Measurements from ENCODE around the gene WDR19.
"Not testable (repeated sequence)": the region's sequence is repeated elsewhere in the genome, so short reads cannot be mapped to it uniquely, and the experiment has no call there.

The WDR19 gene
- 24.8 to 61.4 reads per million in 2 experiments for total RNA-seq

DNA sequence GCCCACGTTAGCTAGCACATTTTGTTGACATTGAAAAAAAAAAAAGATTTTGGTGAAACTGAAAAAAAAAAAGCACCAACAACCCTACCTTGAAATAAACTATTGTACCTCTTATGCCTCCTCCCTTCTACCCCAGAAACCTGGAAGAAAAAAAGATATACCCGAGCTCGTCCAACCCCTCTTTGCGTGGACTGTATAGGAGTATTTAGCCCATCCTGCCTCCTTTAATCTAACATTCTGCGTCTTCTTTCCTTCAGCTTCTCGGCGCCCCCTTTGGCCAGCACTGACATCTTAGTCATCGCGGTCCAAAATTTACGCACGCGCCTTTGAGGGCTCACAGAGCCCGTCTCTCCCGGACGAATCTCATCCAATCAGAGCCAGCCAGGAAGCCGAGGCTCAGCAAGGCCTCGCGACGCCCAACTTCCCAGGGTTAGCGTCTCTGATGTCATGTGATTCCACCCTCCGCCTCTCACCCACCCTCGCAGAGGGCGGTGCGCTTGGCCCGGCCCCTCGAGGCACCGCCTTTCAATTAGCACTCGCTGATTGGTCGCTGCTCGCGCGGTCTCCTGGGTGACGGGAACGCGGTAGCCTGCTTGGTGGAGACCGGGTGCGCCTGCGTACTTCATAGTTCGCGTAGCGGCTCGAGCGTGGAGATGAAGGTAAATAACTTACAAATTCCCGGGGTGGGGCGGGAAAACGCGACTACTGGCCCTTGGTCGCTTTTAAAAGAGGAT lies at the start of gene WDR19:
Gene WDR19 (plus strand): TSS at position 625 of the 734 bp plus-strand sequence. CDS start 29 bp downstream, at position 654.
- DNase-seq (ENCODE audit: low read depth): peak; percentile 98

DNA sequence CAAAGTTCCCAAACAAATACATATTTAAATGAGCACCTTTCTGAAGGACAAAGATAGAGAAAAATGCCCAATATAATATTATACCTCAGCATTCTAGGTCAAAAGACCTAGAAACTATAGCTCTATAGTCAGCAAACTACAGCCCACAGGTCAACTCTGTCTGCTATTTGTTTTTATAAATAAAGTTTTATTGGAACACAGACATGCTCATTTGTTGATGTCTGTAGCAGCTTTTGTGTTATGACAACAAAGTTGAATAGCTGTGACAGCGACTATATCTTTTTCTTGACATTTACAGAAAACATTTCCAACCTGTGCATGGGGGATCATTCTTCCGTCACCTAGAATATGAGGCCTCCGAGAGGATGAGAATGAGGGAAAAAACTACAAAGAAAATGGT lies 48.7 kb upstream of the WDR19 start:
- no peak for DNase-seq (ENCODE audit: low read depth)

DNA sequence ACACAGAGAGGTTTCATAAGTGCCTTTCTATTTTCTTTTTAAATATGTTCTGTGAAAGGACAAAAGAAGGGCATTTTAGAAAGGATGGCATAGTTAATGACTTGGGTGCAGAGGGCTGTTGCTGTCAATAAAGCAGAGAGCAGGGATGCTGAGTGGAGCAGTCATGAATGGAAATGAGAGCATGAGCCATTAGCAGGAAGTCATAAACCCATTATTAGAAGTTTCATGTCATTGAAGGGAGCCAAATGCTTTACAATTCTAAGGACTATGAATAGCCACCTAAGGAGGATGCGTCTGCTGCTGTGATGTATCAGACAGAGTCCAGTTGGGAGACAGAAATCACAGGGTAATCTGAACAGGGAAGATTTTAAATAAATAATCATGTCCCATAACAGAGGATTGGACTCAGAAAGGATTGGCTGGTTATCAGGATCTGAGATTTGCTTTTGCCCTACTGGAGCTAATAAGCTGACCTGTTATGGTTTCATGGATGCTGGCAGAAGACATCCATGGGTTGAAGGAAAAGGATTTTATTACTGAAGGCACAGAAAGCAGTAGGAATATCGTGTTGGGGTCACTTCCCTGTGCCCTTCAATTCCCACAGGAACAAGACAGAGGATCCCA lies 47.5 kb upstream of the WDR19 start:
- DNase-seq (ENCODE audit: low read depth): no peak

DNA sequence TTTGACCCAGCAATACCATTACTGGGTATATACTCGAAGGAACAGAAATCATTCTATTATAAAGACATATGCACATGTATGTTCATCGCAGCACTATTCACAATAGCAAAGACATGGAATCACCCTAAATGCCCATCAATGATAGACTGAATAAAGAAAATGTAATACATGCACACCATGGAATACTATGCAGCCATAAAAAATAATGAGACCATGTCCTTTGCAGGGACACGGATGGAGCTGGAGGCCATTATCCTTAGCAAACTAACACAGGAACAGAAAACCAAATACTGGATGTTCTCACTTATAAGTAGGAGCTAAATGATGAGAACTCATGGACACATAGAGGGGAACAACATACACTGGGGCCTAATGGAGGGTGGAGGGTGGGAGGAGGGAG lies 44.1 kb upstream of the WDR19 start:
- DNase-seq (ENCODE audit: low read depth): not testable (repeated sequence)

DNA sequence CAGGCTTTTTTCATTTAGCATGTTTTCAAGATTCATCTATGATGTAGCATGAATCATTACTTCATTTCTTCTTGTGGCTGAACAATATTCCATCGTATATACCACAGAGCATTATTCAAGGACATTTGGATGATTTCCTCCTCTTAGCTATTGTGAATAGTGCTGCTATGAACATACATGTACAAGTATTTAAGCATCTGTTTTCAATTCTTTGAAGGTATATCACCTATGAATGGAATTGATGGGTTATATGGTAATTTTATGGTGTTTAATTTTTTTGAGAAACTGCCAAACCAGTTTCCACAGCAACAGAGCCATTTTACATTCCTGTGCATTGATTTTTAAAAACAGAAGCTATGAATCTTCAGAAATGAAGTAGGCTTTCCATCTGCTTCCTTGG lies 36.1 kb upstream of the WDR19 start:
- no peak for DNase-seq (ENCODE audit: low read depth)

DNA sequence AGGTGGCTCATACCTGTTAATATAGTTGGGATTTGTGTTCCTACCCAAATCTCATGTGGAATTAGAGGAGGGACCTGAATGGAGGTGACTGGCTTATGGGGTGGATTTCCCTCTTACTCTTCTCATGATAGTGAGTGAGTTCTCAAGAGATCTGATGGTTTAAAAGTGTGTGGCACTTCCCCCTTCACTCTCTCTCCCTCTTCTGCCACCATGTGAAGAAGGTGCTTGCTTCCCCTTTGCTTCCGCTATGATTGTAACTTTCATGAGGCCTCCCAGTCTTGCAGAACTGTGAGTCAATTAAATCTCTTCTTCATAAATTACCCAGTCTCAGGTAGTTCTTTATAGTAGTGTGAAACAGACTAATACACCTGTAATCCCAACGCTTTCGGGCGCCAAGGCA lies 28.3 kb upstream of the WDR19 start:
- DNase-seq (ENCODE audit: low read depth): no peak

DNA sequence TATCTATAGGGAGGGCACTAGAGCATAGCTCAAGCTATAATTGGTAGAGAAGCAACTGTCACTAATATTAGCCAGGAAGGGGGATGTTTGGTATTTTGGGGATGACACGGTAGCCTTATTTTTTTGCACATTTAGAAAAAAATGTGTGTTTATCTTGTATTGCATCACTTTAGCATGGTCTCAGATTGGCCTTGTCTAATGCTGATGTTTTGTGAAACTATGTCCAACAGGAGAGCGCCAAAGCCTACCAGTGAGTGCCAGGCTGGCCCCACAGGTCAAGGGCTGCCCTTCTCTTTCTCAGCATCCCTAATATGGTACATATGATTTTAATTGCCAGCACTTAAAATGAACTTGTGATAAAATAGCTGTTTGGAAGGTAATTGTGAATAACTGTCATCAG lies 24.8 kb upstream of the WDR19 start:
- no peak for DNase-seq (ENCODE audit: low read depth)

DNA sequence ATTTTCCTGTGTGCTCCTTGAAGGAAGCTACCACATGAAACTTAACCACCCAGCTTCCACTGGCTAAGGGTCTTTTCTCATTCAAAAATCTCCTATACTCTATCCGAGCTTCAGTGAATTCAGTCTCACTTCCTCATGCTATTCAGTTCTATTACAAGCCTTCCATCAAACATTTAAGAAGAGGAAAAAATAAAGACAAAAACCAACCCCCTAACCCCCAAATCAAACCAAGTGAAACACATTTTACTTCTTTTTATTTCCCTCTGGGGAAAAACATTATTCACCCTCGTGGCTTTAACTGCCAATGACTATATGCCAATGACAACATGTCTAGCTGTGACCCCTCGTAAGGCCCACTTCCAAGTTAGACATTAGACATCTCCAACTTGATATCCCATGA lies 16.2 kb upstream of the WDR19 start:
- DNase-seq (ENCODE audit: low read depth): no peak

DNA sequence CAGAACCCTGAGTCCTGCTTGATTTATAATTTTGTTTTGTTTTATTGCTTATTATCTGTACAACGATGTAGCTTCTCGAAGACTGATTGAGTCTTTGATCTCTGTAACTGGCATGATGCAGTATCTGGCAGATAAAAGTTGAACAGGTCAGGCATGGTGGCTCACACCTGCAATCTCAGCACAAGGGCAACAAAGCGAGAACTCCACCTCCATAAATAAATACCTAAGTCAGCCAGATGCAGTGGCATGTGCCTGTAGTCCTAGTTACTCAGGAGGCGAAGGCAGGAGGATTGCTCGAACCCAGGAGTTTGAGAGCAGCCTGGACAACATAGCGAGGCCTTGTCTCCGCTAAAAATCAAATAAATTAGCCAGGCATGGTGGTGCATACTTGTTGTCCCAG lies 15.7 kb upstream of the WDR19 start:
- no peak for DNase-seq (ENCODE audit: low read depth)

DNA sequence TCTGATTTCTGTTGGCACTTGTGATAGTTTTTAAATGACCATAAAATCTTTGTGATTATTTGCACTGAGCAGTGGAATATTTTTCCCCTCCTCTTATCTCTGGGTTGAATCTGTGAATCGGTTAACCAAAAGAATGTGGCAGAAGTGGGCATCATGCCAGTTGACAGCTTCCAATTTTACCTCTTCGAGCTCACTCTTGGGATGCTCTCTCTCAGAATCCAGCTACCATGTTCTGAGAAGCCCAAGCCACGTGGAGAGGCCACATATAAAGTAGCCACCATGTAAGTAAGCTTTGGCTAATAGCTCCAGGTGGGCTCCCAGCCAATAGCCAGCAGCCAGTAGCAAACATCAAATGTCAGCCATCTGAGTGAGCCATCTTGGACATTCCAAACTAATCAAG lies 12.9 kb upstream of the WDR19 start:
- DNase-seq (ENCODE audit: low read depth): no peak

DNA sequence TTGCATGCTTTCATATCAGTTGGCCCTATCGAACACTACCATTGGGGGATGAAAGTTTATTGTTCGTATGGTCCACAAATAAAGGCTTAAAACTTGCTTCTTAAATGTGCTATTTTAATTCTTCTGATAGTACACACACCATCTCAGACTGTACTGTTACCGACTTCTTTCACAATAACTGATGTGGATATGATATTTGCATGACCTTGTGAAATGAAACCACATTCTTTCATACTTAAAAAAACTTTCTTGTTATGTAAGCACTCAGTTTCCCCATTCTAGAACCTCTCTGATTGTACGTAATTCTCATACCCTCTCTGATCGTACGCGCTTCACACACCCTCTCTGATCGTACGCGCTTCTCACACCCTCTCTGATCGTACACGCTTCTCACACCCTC lies 12.0 kb upstream of the WDR19 start:
- no peak for DNase-seq (ENCODE audit: low read depth)

DNA sequence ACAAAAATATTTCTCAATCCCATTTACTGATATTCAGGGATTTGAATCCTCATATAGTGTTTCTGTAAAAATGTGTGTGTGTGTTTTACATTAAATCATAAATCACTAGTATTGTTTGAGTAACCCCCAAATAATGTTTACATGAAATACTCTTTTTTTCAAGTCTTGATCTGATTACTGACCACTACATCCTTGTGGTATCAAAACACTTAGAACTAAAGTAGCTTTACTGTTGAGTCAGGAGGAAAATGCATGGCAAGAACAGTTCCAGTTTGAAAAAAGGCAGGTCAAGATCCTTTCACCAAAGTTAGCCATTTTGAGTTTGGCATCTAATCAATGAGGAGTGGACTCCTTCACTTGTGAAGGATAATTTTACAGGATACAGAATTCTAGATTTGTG lies 3.6 kb upstream of the WDR19 start:
- no peak for DNase-seq (ENCODE audit: low read depth)

DNA sequence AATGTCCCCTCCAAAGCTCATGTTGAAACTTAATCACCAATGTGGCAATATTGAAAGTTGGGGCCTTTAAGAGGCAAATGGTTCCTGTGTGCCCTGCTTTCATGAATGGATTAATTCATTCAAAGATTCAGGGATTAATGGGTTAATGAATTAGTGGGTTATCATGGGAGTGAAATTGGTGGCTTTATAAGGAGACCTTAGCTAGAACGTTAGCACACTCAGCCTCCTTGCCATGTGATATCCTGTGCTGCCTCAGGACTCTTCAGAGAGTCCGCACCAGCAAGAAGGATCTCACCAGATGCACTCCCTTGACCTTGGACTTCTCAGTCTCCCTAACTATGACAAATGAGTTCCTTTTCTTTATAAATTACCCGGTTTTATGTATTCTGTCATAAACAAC lies 2.6 kb upstream of the WDR19 start:
- no peak for DNase-seq (ENCODE audit: low read depth)

DNA sequence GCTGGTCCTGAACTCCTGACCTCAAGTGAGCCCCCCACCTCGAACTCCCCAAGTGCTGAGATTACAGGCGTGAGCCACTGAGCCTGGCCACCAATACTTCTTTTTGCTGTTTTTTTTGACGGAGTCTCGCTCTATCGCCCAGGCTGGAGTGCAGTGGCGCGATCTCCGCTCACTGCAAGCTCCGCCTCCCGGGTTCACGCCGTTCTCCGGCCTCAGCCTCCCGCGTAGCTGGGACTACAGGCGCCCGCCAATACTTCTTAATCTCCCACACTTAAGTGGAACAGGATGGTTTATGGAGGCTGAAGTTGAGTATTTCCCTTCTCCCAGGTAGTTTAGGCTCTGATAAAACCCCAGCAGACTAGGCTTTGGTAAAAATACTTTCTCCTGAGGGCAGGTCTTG lies 1.7 kb upstream of the WDR19 start:
- not testable (repeated sequence) for DNase-seq (ENCODE audit: low read depth)

DNA sequence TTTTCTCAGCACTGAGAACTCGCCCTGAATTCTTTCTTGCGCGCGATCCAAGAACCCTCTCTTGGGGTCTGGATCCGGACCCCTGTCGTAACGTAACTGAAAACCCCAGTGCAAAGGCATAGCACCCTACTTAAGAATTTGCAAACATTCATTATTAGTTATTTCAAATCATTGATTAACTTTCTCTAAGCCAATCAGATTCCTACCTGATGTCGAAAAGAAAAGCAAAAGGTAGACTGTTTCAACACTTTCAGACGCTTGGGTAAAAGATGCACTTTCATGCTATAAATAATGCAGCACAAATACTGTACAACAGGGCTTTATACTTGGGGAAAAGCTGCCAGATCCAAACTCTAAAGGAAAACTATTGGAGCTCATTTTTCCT lies 817 bp upstream of the WDR19 start:
- no peak for DNase-seq (ENCODE audit: low read depth)

DNA sequence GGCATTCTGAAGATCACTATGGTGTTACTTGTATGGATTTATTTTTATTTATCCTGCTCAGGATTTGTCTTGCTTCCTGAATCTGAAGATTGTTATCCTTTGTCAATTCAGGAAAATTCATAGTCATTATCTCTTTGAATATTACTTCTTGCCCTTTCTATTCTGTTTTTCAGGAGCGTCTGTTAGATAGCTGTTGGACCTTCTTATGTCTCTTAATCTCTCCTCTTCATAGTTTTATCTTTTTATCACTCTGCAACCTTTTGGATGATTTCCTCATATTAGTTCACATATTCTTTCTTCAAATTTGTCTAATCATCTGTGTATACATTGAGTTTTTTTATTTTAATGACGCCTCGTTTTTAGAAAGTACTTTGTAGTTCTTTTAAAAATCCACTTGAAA lies 19.6 kb downstream of the WDR19 start:
- no peak for DNase-seq (ENCODE audit: low read depth)

DNA sequence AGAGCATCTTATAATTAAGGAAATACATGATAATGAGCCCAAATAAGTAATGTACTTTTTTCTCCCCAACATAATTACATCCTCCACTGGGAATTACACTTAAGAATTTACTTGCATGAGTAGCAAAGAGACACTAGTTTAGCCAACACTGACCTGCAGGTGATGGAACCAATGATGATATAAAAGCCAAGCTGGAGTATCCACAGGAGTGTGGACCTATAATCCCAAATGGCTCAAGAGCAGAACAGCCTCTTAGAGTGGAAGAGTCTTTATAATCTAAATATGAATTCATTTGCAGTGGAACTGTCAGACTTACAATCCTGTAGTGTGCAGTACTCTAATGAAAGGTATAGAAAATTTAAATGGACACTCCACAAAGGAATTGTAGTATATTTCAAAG lies 22.2 kb downstream of the WDR19 start:
- no peak for DNase-seq (ENCODE audit: low read depth)

DNA sequence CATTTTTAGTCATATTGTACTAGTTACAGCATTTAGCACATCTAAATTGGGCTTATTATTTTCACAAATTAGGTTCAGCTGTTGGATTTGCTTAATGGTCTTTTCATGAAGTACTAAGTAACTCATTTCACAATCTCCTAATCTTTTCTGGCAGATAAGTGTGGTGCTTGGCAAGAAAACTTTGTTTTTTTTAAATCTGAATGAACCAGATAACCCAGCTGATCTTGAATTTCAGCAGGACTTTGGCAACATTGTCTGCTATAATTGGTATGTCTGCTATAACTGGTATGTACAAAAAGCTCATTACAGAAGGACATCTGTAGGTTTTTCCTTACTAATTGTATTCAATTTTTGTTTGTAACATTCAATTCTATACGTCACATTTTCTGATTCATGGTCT lies 22.7 kb downstream of the WDR19 start:
- no peak for DNase-seq (ENCODE audit: low read depth)

DNA sequence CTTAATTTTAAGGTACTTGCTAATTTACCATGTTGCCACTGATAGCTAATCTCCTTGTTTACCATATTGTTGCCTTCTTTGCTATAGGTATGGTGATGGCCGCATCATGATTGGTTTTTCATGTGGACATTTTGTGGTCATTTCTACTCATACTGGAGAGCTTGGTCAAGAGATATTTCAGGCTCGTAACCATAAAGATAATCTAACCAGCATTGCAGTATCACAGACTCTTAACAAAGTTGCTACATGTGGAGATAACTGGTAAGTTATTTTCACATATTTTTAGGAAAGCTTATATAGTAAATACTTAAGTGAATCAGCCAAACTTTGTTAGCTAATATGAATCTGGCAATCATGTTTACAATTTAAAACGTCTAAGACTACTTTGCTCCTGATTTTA lies 23.1 kb downstream of the WDR19 start:
- DNase-seq (ENCODE audit: low read depth): no peak

DNA sequence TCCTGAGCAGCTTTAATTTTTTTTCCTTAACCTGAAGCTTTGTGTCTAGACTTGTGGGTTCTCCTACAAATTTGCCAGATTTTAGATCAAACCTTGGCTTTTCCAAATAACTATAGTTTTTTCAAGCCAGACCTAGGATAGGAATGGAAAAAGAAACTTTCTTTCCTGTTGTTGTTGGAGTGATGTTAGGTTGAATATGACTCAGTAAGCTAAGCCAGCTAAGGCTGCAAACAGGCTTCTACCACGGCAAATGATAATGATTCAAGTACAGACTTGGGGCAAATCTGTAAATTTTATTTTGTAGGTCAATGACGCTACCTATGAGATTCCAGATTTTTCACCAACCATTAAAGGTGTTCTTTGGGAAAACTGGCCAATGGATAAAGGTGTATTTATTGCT lies 45.6 kb downstream of the WDR19 start:
- DNase-seq (ENCODE audit: low read depth): no peak

DNA sequence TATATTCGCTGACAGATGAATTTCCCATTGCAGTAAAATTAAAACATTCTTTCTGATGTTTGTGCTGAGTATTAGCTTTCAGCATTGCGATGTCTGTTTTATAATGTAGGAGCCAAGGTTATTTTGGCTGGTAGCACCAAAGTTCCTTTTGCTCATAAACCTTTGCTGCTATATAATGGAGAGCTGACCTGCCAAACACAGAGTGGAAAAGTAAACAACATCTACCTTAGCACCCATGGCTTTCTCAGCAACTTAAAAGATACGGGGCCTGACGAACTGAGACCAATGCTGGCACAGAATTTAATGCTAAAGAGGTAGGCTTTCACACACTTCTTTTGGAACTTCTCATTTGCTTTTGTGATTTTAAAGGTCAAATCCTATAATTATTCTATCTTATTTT lies 46.0 kb downstream of the WDR19 start:
- DNase-seq (ENCODE audit: low read depth): no peak

DNA sequence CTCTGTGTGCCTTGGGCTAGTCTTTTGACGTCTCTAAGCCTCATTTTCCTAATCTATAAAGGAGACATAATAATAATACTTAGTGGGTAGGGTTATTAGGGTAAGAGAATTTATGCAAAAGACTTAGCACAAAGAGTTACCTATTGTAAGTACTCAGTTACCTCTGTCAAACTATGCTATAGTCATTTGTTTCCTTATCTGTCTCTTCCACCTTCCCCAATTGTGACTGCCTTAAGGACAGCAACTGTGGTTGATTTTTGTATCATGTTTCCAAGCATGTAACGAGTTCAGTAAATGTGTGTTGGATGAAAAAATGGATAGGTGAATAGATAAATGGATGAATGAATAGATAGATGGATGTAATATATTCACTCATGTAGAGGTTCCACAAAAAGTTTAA lies 48.1 kb downstream of the WDR19 start:
- DNase-seq (ENCODE audit: low read depth): no peak

DNA sequence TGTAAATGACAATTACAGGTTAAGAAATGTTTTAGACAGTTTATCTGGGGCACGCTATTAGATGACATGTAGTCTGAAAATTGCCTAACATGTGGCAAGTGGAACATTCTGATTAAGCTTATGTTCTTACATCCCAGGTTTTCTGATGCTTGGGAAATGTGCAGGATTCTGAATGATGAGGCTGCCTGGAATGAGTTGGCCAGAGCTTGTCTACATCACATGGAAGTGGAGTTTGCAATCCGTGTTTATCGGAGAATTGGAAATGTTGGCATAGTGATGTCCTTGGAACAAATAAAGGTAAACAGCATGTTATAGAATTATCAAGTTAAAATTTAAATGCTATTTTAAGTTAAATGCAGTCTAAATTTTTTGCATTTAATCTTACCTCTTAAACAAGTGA lies 49.3 kb downstream of the WDR19 start:
- DNase-seq (ENCODE audit: low read depth): no peak

DNA sequence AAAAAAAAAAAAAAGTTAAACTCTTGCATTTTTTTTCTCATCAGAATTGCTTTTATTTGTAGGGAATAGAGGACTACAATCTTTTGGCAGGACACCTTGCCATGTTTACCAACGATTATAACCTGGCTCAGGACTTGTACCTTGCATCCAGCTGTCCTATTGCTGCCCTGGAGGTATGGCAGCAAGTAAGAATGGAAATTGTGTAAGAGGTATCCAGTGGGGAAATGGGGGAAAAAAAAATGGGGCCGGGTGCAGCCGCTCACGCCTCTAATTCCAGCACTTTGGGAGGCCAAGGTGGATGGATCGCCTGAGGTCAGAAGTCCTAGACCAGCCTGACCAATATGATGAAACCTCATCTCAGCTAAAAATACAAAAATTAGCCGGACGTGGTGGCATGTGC lies 49.8 kb downstream of the WDR19 start:
- DNase-seq (ENCODE audit: low read depth): no peak
